Spleen (tissue), 7 donors: Measurements from ENCODE around the gene RIPOR1.
"Not testable (repeated sequence)": the region's sequence is repeated elsewhere in the genome, so short reads cannot be mapped to it uniquely, and the experiment has no call there.

Source experiments
- CTCF ChIP-seq, 11 experiments: fragments of 200-600 bp in 7 of 11; fragments of 450-650 bp in 4 of 11; sonication (generic) in 4 of 11; IDR thresholded peaks in 8 of 11; conservative IDR thresholded peaks in 3 of 11; 1 replicate in 7 of 11; 2 replicates in 4 of 11; pipeline versions ENCODE4 v1.4.0 to v1.8.0; 2016 to 2021; ENCODE audit warnings: antibody characterized with exemption in 11 of 11, inconsistent platforms in 4 of 11, mild to moderate bottlenecking in 1 of 11
- POLR2A ChIP-seq, 3 donors: fragments of 450-650 bp; IDR thresholded peaks; one replicate each; pipeline ENCODE4 v1.5.1; 2017; ENCODE audit warnings: antibody characterized with exemption in 3 of 3, mild to moderate bottlenecking in 1 of 3
- donor health status: DM: no; HTN: no; CAD: no; lungs with moderate emphysema.
- donor health status: DM: no; HTN: no; CAD: no.
- donor health status: DM: no; HTN: no; CAD: no.

GRCh38 chr16:67513892-67514291 is 14.7 kb upstream of the RIPOR1 start:
- TF ChIP-seq CTCF (IDR thresholded peaks at IDR 0.05 in 8 of 11, conservative IDR thresholded peaks at IDR 0.05 in 3 of 11); POLR2A (IDR thresholded peaks at IDR 0.05): not testable (repeated sequence)
